ENCODE results near the gene DNAH2. TPM values are rescaled to one million over a fixed set of nuclear protein-coding genes. Genes with fewer than 3 reads are reported as not detected.

The DNAH2 gene
- total RNA-seq, 1 donor from 2014 or later = 0.72 TPM

- H3K9me3 Mint-ChIP-seq (ENCODE audit: unreplicated experiment) = no peaks in the 10 kb centered on the region
- H3K27ac Mint-ChIP-seq (ENCODE audit: unreplicated experiment) = no peak overlapping the region
- peak overlapping the region; percentile 59 for H3K4me3 Mint-ChIP-seq (ENCODE audit: unreplicated experiment)
- no peak for DNase-seq (ENCODE audit: low spot score)
- TF ChIP-seq, protein P1, sequence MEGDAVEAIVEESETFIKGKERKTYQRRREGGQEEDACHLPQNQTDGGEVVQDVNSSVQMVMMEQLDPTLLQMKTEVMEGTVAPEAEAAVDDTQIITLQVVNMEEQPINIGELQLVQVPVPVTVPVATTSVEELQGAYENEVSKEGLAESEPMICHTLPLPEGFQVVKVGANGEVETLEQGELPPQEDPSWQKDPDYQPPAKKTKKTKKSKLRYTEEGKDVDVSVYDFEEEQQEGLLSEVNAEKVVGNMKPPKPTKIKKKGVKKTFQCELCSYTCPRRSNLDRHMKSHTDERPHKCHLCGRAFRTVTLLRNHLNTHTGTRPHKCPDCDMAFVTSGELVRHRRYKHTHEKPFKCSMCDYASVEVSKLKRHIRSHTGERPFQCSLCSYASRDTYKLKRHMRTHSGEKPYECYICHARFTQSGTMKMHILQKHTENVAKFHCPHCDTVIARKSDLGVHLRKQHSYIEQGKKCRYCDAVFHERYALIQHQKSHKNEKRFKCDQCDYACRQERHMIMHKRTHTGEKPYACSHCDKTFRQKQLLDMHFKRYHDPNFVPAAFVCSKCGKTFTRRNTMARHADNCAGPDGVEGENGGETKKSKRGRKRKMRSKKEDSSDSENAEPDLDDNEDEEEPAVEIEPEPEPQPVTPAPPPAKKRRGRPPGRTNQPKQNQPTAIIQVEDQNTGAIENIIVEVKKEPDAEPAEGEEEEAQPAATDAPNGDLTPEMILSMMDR (IDR thresholded peaks at IDR 0.05; ENCODE audit: unreplicated experiment) = no peak
- H3K27me3 Mint-ChIP-seq (ENCODE audit: unreplicated experiment) = peaks cover 24% of the 10 kb centered on the region
- peaks cover 11% of the 10 kb centered on the region for H3K36me3 Mint-ChIP-seq (ENCODE audit: low read depth, unreplicated experiment)
- peaks cover 58% of the 10 kb centered on the region for H3K4me1 Mint-ChIP-seq (ENCODE audit: unreplicated experiment)
These were observed 10.1 kb upstream of the DNAH2 start for GRCh38 chr17:7707446-7707845.

- peaks cover 63% of the 10 kb centered on the region for H3K4me1 Mint-ChIP-seq (ENCODE audit: unreplicated experiment)
- H3K27ac Mint-ChIP-seq (ENCODE audit: unreplicated experiment) = no peak overlapping the region
- H3K9me3 Mint-ChIP-seq (ENCODE audit: unreplicated experiment) = no peaks in the 10 kb centered on the region
- peaks cover 22% of the 10 kb centered on the region for H3K27me3 Mint-ChIP-seq (ENCODE audit: unreplicated experiment)
- no peak for DNase-seq (ENCODE audit: low spot score)
- no peak overlapping the region for H3K4me3 Mint-ChIP-seq (ENCODE audit: unreplicated experiment)
- TF ChIP-seq, protein P1 (IDR thresholded peaks at IDR 0.05; ENCODE audit: unreplicated experiment) = no peak
- H3K36me3 Mint-ChIP-seq (ENCODE audit: low read depth, unreplicated experiment) = peaks cover 11% of the 10 kb centered on the region
These were observed 9.4 kb upstream of the DNAH2 start for GRCh38 chr17:7707858-7708750.

DNA sequence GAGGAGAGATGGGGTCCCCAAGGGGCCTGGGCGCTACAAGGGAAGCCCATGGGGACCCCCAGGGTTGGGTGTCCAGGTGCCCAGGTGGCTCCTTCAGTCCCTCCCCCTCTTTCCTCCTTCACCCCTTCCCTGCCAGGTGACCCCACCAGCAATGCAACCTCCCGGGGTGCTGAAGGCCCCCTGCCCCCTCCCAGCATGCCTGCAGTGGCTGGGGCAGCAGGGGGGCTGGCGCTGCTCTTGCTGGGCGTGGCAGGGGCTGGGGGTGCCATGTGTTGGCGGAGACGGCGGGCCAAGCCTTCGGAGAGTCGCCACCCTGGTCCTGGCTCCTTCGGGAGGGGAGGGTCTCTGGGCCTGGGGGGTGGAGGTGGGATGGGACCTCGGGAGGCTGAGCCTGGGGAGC, 8.5 kb upstream of the DNAH2 start:
- Mint-ChIP-seq H3K27ac (ENCODE audit: unreplicated experiment) (no peak overlapping the region), H3K4me1 (ENCODE audit: unreplicated experiment) (peaks cover 61% of the 10 kb centered on the region), H3K4me3 (ENCODE audit: unreplicated experiment) (no peak overlapping the region), H3K36me3 (ENCODE audit: low read depth, unreplicated experiment) (peaks cover 11% of the 10 kb centered on the region), H3K27me3 (ENCODE audit: unreplicated experiment) (peaks cover 15% of the 10 kb centered on the region), H3K9me3 (ENCODE audit: unreplicated experiment) (no peaks in the 10 kb centered on the region)
- TF ChIP-seq, protein P1 (IDR thresholded peaks at IDR 0.05; ENCODE audit: unreplicated experiment) = no peak
- DNase-seq (ENCODE audit: low spot score) = no peak

DNA sequence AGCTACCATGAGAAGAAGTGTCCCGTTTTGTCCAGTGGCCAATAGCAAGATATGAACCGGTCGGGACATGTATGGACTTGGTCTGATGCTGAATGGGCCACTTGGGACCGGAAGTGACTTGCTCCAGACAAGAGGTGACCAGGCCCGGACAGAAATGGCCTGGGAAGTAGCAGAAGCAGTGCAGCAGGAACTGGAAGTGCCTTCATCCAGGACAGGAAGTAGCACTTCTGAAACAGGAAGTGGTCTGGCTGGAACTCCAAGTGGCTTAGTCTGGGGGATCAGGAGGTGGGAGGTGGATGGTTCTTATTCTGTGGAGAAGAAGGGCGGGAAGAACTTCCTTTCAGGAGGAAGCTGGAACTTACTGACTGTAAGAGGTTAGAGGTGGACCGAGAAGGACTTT, 7.2 kb upstream of the DNAH2 start:
- no peak for DNase-seq (ENCODE audit: low spot score)
- H3K4me3 Mint-ChIP-seq (ENCODE audit: unreplicated experiment) = peak overlapping the region; percentile 78
- H3K27ac Mint-ChIP-seq (ENCODE audit: unreplicated experiment) = peak overlapping the region; percentile 96
- H3K9me3 Mint-ChIP-seq (ENCODE audit: unreplicated experiment) = no peaks in the 10 kb centered on the region
- H3K27me3 Mint-ChIP-seq (ENCODE audit: unreplicated experiment) = peaks cover 14% of the 10 kb centered on the region
- H3K36me3 Mint-ChIP-seq (ENCODE audit: low read depth, unreplicated experiment) = peaks cover 11% of the 10 kb centered on the region
- TF ChIP-seq, protein P1 (IDR thresholded peaks at IDR 0.05; ENCODE audit: unreplicated experiment) = no peak
- peaks cover 54% of the 10 kb centered on the region for H3K4me1 Mint-ChIP-seq (ENCODE audit: unreplicated experiment)

All from endothelial cell (in vitro differentiated cells).